GM19035 (cell line): ENCODE data around the gene NAT9.

Experiments used
- ATAC-seq: cut with Tn5 transposase; IDR thresholded peaks from one replicate; pipeline ENCODE4 v1.9.1; 2021; ENCODE audit not compliant: unreplicated experiment

NAT9 gene

GRCh38 chr17:74746922-74747321, 29.2 kb downstream of the NAT9 start:
- no peak for ATAC-seq

GRCh38 chr17:74746376-74746775, 29.8 kb downstream of the NAT9 start:
- ATAC-seq: no peak

- no peak for ATAC-seq
Measured at GRCh38 chr17:74745548-74746177, 30.5 kb downstream of the NAT9 start.

GRCh38 chr17:74744714-74745547, 31.2 kb downstream of the NAT9 start:
- ATAC-seq: no peak

- no peak for ATAC-seq
Measured at GRCh38 chr17:74744349-74744713, 31.8 kb downstream of the NAT9 start.

GRCh38 chr17:74743755-74744154, 32.4 kb downstream of the NAT9 start:
- no peak for ATAC-seq

GRCh38 chr17:74742978-74743545, 33.1 kb downstream of the NAT9 start:
- no peak for ATAC-seq

GRCh38 chr17:74742153-74742515, 34.0 kb downstream of the NAT9 start:
- no peak for ATAC-seq

GRCh38 chr17:74740641-74741387, 35.3 kb downstream of the NAT9 start:
- no peak for ATAC-seq

- ATAC-seq: no peak
Measured at GRCh38 chr17:74740173-74740572, 36.0 kb downstream of the NAT9 start.

- ATAC-seq: no peak
Measured at GRCh38 chr17:74739227-74739831, 36.8 kb downstream of the NAT9 start.

GRCh38 chr17:74738051-74738996, 37.8 kb downstream of the NAT9 start:
- ATAC-seq: peak; percentile 48

GRCh38 chr17:74737299-74738050, 38.7 kb downstream of the NAT9 start:
- peak; percentile 21 for ATAC-seq

GRCh38 chr17:74736513-74737298, 39.4 kb downstream of the NAT9 start, which contains the start of gene RAB37:
RAB37 (plus strand) TSS chr17:74737256; CDS start chr17:74737273, 17 bp downstream.
- peak; percentile 38 for ATAC-seq

GRCh38 chr17:74734256-74734655, 41.9 kb downstream of the NAT9 start:
- no peak for ATAC-seq

GRCh38 chr17:74733365-74734122, 42.6 kb downstream of the NAT9 start:
- ATAC-seq: no peak

GRCh38 chr17:74732042-74732867, 43.9 kb downstream of the NAT9 start:
- no peak for ATAC-seq
